Vagina (tissue), 2 donors: ENCODE results near the gene KDM2A. TPM values are rescaled to one million over a fixed set of nuclear protein-coding genes. Genes with fewer than 3 reads are reported as not detected.

Experiments
- DNase-seq, 2 donors: peaks; one replicate each; pipeline ENCODE4 v3.0.0-alpha.2; 2017; ENCODE audit errors: extremely low spot score in 2 of 2
- H3K27ac ChIP-seq: fragments of 200-600 bp; sonication (generic); one replicate; pipeline ENCODE4 v1.5.1; 2019
- H3K27me3 ChIP-seq: fragments of 200-600 bp; sonication (generic); one replicate; pipeline ENCODE4 v1.5.1; 2019
- H3K36me3 ChIP-seq, 2 donors: fragments of 200-600 bp; sonication (generic); one replicate each; pipeline ENCODE4 v1.5.1; 2017 to 2019
- H3K4me1 ChIP-seq: fragments of 200-600 bp; sonication (generic); one replicate; pipeline ENCODE4 v1.5.1; 2019
- H3K4me3 ChIP-seq, 2 donors: fragments of 200-600 bp; sonication (generic); 1 replicate in 1 of 2; 2 replicates in 1 of 2; pipeline ENCODE4 v1.5.1; 2016 to 2019
- H3K9me3 ChIP-seq: fragments of 200-600 bp; sonication (generic); one replicate; pipeline ENCODE4 v1.5.1; 2019
- CTCF ChIP-seq, 3 experiments: fragments of 450-650 bp in 2 of 3; fragments of 200-600 bp in 1 of 3; sonication (generic) in 1 of 3; IDR thresholded peaks; one replicate each; pipeline ENCODE4 v1.5.1; 2017 to 2019; ENCODE audit warnings: antibody characterized with exemption in 3 of 3, mild to moderate bottlenecking in 2 of 3, moderate library complexity in 2 of 3
- POLR2A ChIP-seq, 2 donors: fragments of 450-650 bp; IDR thresholded peaks; one replicate each; pipeline ENCODE4 v1.6.1; 2017; ENCODE audit warnings: antibody characterized with exemption in 2 of 2, mild to moderate bottlenecking in 2 of 2, moderate library complexity in 2 of 2
- POLR2AphosphoS5 ChIP-seq, 2 donors: sonication (generic); formaldehyde crosslinking; IDR thresholded peaks; one replicate each; pipeline ENCODE4 v1.9.0; 2017; ENCODE audit warnings: antibody characterized with exemption in 2 of 2, mild to moderate bottlenecking in 2 of 2, low read depth in 1 of 2; ENCODE audit not compliant: insufficient read depth in 1 of 2
- intact Hi-C: fragments of 100-400 bp; cut with DNase I; formaldehyde crosslinking; loops from one replicate; pipeline ENCODE4 v1.15.1; 2023
- total RNA-seq: library from RNA; depleted of rRNA; stranded (reverse); fragments of >200 nt; gene quantifications from one replicate; pipeline ENCODE4 v1.2.3, GENCODE V29; 2016

KDM2A gene
- total RNA-seq, result 51.8 TPM

- peak within 1 kb of the TSS; percentile 96 for H3K27ac ChIP-seq
- intact Hi-C loops, result loop anchor here (2.0 kb wide), 1 partner anchor 120 kb away; no protein-coding TSS in a partner anchor
- DNase-seq, result peak; percentile 99
- H3K9me3 ChIP-seq, result no peaks in the 10 kb centered on the region
- peak within 1 kb of the TSS; percentile 86 to 99 for H3K4me3 ChIP-seq
- H3K4me1 ChIP-seq, result peaks cover 30% of the 10 kb centered on the region
- H3K36me3 ChIP-seq, result no peaks in the 10 kb centered on the region
- no peaks in the 10 kb centered on the region for H3K27me3 ChIP-seq
- TF ChIP-seq POLR2AphosphoS5 (IDR thresholded peaks at IDR 0.05; ENCODE audit: insufficient read depth in 1 of 2, low read depth in 1 of 2), result peak; percentile 13 to 84
- peak in 1 of 2 donors; percentile 55 for TF ChIP-seq POLR2A (IDR thresholded peaks at IDR 0.05)
- TF ChIP-seq CTCF (IDR thresholded peaks at IDR 0.05), result peak in 1 of 3 experiments; percentile 42
Measured at GRCh38 chr11:67118801-67119584, at the start of gene KDM2A. KDM2A (plus strand) TSS chr11:67119263; CDS start chr11:67121317, 2,054 bp downstream.

- intact Hi-C loops, result no loop called here
- no peak for DNase-seq
- Histone ChIP-seq H3K9me3 (no peaks in the 10 kb centered on the region), H3K4me1 (peaks cover 7% of the 10 kb centered on the region), H3K36me3 (no peaks in the 10 kb centered on the region), H3K27ac (no peak overlapping the region), H3K4me3 (peak overlapping the region; percentile 13 to 25), H3K27me3 (no peaks in the 10 kb centered on the region)
- TF ChIP-seq CTCF (IDR thresholded peaks at IDR 0.05) (peak; percentile 58 to 90 (median 74)), POLR2AphosphoS5 (IDR thresholded peaks at IDR 0.05; ENCODE audit: insufficient read depth in 1 of 2, low read depth in 1 of 2) (no peak), POLR2A (IDR thresholded peaks at IDR 0.05) (no peak)
Measured at GRCh38 chr11:67071420-67072284, 47.4 kb upstream of the KDM2A start.

- no peaks in the 10 kb centered on the region for H3K27me3 ChIP-seq
- no peaks in the 10 kb centered on the region for H3K9me3 ChIP-seq
- TF ChIP-seq POLR2A (IDR thresholded peaks at IDR 0.05) (no peak), POLR2AphosphoS5 (IDR thresholded peaks at IDR 0.05; ENCODE audit: insufficient read depth in 1 of 2, low read depth in 1 of 2) (no peak), CTCF (IDR thresholded peaks at IDR 0.05) (no peak)
- H3K27ac ChIP-seq, result no peak overlapping the region
- intact Hi-C loops, result no loop called here
- H3K4me1 ChIP-seq, result peaks cover 7% of the 10 kb centered on the region
- no peak for DNase-seq
- H3K36me3 ChIP-seq, result no peaks in the 10 kb centered on the region
- no peak overlapping the region for H3K4me3 ChIP-seq
Measured at GRCh38 chr11:67072295-67072694, 46.8 kb upstream of the KDM2A start.

GRCh38 chr11:67073908-67074307 is 45.2 kb upstream of the KDM2A start:
- TF ChIP-seq POLR2A (IDR thresholded peaks at IDR 0.05) (no peak), POLR2AphosphoS5 (IDR thresholded peaks at IDR 0.05; ENCODE audit: insufficient read depth in 1 of 2, low read depth in 1 of 2) (no peak), CTCF (IDR thresholded peaks at IDR 0.05) (no peak)
- DNase-seq, result no peak
- H3K27me3 ChIP-seq, result no peaks in the 10 kb centered on the region
- no peak overlapping the region for H3K27ac ChIP-seq
- no peaks in the 10 kb centered on the region for H3K36me3 ChIP-seq
- no peaks in the 10 kb centered on the region for H3K9me3 ChIP-seq
- H3K4me3 ChIP-seq, result no peak overlapping the region
- peaks cover 15% of the 10 kb centered on the region for H3K4me1 ChIP-seq
- intact Hi-C loops, result no loop called here
